SK-N-SH (cell line): ENCODE measurements around the gene RNF214. TPM values are rescaled to one million over a fixed set of nuclear protein-coding genes. Genes with fewer than 3 reads are reported as not detected.
A peak's percentile ranks its signal among the peaks of the same experiment; 100 is the strongest.
"Not testable (repeated sequence)": the region's sequence is repeated elsewhere in the genome, so short reads cannot be mapped to it uniquely, and the experiment has no call there.

Experiments
- CTCF ChIA-PET: fragments of 300-600, 350-600 bp; formaldehyde crosslinking; extraction: SDS; loops from one replicate; lab custom pipeline; 2021; lab: Yijun Ruan, JAX
- POLR2A ChIA-PET: fragments of 350-600 bp; sonication (Branson Sonifier 250); formaldehyde crosslinking; extraction: SDS; loops from one replicate; lab custom pipeline; 2020; ENCODE audit warnings: antibody characterized with exemption, inconsistent platforms; lab: Yijun Ruan, JAX
- DNase-seq: peaks from one replicate; pipeline ENCODE4 v3.0.0; 2012
- H2AFZ ChIP-seq: fragments of 200-600 bp; sonication (generic); 2 replicates; pipeline ENCODE4 v1.8.1; 2016; ENCODE audit warnings: antibody characterized with exemption, mild to moderate bottlenecking, low read depth
- H3F3A ChIP-seq: fragments of 200-600 bp; sonication (generic); replicated peaks from 2 replicates; pipeline ENCODE3; 2016; ENCODE audit warnings: antibody characterized with exemption, mild to moderate bottlenecking; ENCODE audit not compliant: insufficient read depth
- H3K27ac ChIP-seq, 2 experiments: fragments of 200-500 bp in 1 of 2; fragments of 200-600 bp in 1 of 2; sonication (Bioruptor generic) in 1 of 2; sonication (generic), shearing (Covaris generic) in 1 of 2; 2 replicates each; pipeline versions ENCODE4 v1.5.1 to v1.6.1; 2014 to 2016; ENCODE audit warnings: low read depth in 2 of 2, inconsistent platforms in 1 of 2, low read length in 1 of 2, mild to moderate bottlenecking in 1 of 2, mixed read lengths in 1 of 2
- H3K27me3 ChIP-seq: fragments of 200-600 bp; sonication (generic), shearing (Covaris generic); 2 replicates; pipeline ENCODE4 v1.6.1; 2016; ENCODE audit warnings: mixed run types; ENCODE audit not compliant: insufficient read depth
- H3K36me3 ChIP-seq, 2 experiments: fragments of 200-500 bp in 1 of 2; fragments of 200-600 bp in 1 of 2; sonication (Bioruptor generic) in 1 of 2; sonication (generic) in 1 of 2; replicated peaks in 1 of 2; 2 replicates each; pipeline versions ENCODE3 to v1.5.1; 2014 to 2016; ENCODE audit warnings: low read length in 1 of 2, mild to moderate bottlenecking in 1 of 2; ENCODE audit not compliant: insufficient read depth in 2 of 2, control insufficient read depth in 1 of 2
- H3K4me1 ChIP-seq, 2 experiments: fragments of 200-500 bp in 1 of 2; fragments of 200-600 bp in 1 of 2; sonication (Bioruptor generic) in 1 of 2; sonication (generic), shearing (Covaris generic) in 1 of 2; 2 replicates each; pipeline versions ENCODE4 v1.5.1 to v1.6.1; 2014 to 2016; ENCODE audit warnings: low read depth in 1 of 2, low read length in 1 of 2, mixed run types in 1 of 2; ENCODE audit not compliant: insufficient read depth in 2 of 2, control insufficient read depth in 1 of 2
- H3K4me2 ChIP-seq: fragments of 200-600 bp; sonication (generic), shearing (Covaris generic); 2 replicates; pipeline ENCODE4 v1.6.1; 2017; ENCODE audit warnings: mixed run types
- H3K4me3 ChIP-seq, 2 experiments: fragments of 200-500 bp in 1 of 2; fragments of 200-600 bp in 1 of 2; sonication (Bioruptor generic) in 1 of 2; sonication (generic), shearing (Covaris generic) in 1 of 2; 2 replicates each; pipeline versions ENCODE4 v1.5.1 to v1.8.1; 2014 to 2016; ENCODE audit warnings: low read depth in 2 of 2, inconsistent platforms in 1 of 2, low read length in 1 of 2, mild to moderate bottlenecking in 1 of 2, mixed read lengths in 1 of 2, moderate library complexity in 1 of 2
- H3K79me2 ChIP-seq: fragments of 200-600 bp; sonication (generic); 2 replicates; pipeline ENCODE4 v1.8.1; 2017; ENCODE audit warnings: mild to moderate bottlenecking; ENCODE audit not compliant: insufficient read depth
- H3K9ac ChIP-seq: fragments of 200-600 bp; sonication (generic); 2 replicates; pipeline ENCODE4 v1.6.1; 2017; ENCODE audit warnings: mixed run types
- H3K9me2 ChIP-seq: fragments of 200-600 bp; sonication (generic); 2 replicates; pipeline ENCODE4 v1.6.1; 2017; ENCODE audit warnings: mixed run types
- H3K9me3 ChIP-seq: fragments of 200-600 bp; sonication (generic); 2 replicates; pipeline ENCODE4 v1.6.1; 2017; ENCODE audit warnings: mixed run types, mild to moderate bottlenecking, moderate library complexity
- H4K20me1 ChIP-seq: fragments of 200-600 bp; sonication (generic); 2 replicates; pipeline ENCODE4 v1.6.1; 2017; ENCODE audit warnings: mild to moderate bottlenecking, mixed run types; ENCODE audit not compliant: insufficient read depth
- CHD2 ChIP-seq: fragments of 150-350 bp; IDR thresholded peaks from 2 replicates; pipeline ENCODE4 v1.6.1; 2018; ENCODE audit warnings: low read length; ENCODE audit not compliant: partially characterized antibody
- ELF1 ChIP-seq: IDR thresholded peaks from 2 replicates; pipeline ENCODE4 v1.4.0; 2012
- EP300 ChIP-seq, 2 experiments: IDR thresholded peaks; 2 replicates each; pipeline versions ENCODE4 v1.4.0 to v1.6.1; 2012; ENCODE audit warnings: borderline replicate concordance in 1 of 2, low read depth in 1 of 2, low read length in 1 of 2
- FOSL2 ChIP-seq: IDR thresholded peaks from 2 replicates; pipeline ENCODE4 v1.4.0; 2012; ENCODE audit warnings: low read depth, mild to moderate bottlenecking, moderate library complexity, borderline replicate concordance
- FOXJ3 ChIP-seq: sonication (generic); formaldehyde crosslinking; IDR thresholded peaks from 2 replicates; pipeline ENCODE4 v1.5.1; 2020; ENCODE audit warnings: mild to moderate bottlenecking, missing genetic modification reagents
- GABPA ChIP-seq: IDR thresholded peaks from 2 replicates; pipeline ENCODE4 v1.4.0; 2012; ENCODE audit warnings: low read depth, mild to moderate bottlenecking
- GATA2 ChIP-seq: sonication (generic); formaldehyde crosslinking; IDR thresholded peaks from 2 replicates; pipeline ENCODE4 v1.5.0; 2020; ENCODE audit warnings: mild to moderate bottlenecking, missing genetic modification reagents
- JUND ChIP-seq: IDR thresholded peaks from 2 replicates; pipeline ENCODE4 v1.4.0; 2012
- MAX ChIP-seq: IDR thresholded peaks from 2 replicates; pipeline ENCODE4 v1.4.0; 2012; ENCODE audit warnings: low read depth
- MEF2A ChIP-seq: IDR thresholded peaks from 2 replicates; pipeline ENCODE4 v1.4.0; 2012; ENCODE audit warnings: low read depth, borderline replicate concordance
- MXI1 ChIP-seq: IDR thresholded peaks from 2 replicates; pipeline ENCODE4 v1.6.1; 2012; ENCODE audit warnings: mild to moderate bottlenecking, low read depth, low read length, improper control_type of control experiment
- NFIC ChIP-seq: IDR thresholded peaks from 2 replicates; pipeline ENCODE4 v1.4.0; 2012; ENCODE audit warnings: borderline replicate concordance
- PBX3 ChIP-seq: IDR thresholded peaks from 2 replicates; pipeline ENCODE4; 2012
- POLR2AphosphoS5 ChIP-seq: IDR thresholded peaks from 2 replicates; pipeline ENCODE4 v1.6.1; 2012; ENCODE audit warnings: low read depth, low read length
- REST ChIP-seq: IDR thresholded peaks from 2 replicates; pipeline ENCODE4 v1.6.1; 2012; ENCODE audit warnings: mild to moderate bottlenecking, low read depth, low read length, moderate library complexity
- RFX5 ChIP-seq: IDR thresholded peaks from 2 replicates; pipeline ENCODE4 v1.6.1; 2012; ENCODE audit warnings: mild to moderate bottlenecking, improper control_type of control experiment, low read length
- SIN3A ChIP-seq: IDR thresholded peaks from 2 replicates; pipeline ENCODE4 v1.6.1; 2012; ENCODE audit warnings: low read depth, mild to moderate bottlenecking, low read length, moderate library complexity, borderline replicate concordance
- SMC3 ChIP-seq: IDR thresholded peaks from 2 replicates; pipeline ENCODE4 v1.6.1; 2012; ENCODE audit warnings: low read depth, low read length, improper control_type of control experiment
- TAF1 ChIP-seq: IDR thresholded peaks from 2 replicates; pipeline ENCODE4 v1.6.1; 2012; ENCODE audit warnings: low read depth, mild to moderate bottlenecking, low read length, moderate library complexity, borderline replicate concordance
- WGBS: methylation state at CpG from one replicate; pipeline ENCODE4 v1.1.6; 2017; ENCODE audit warnings: low lambda C conversion rate; 5-methylcytosine and 5-hydroxymethylcytosine counted together
- polyA plus RNA-seq, 3 experiments: library from polyadenylated mRNA; depleted of rRNA; stranded (reverse); fragments of >200 nt; gene quantifications; 2 replicates each; pipeline ENCODE4 v1.2.3, GENCODE V29; 2012

Gene RNF214
- polyA plus RNA-seq, 1 of the 3 experiments (the other 2 are of a cell fraction): 15.4 TPM

GRCh38 chr11:117327255-117327566 lies 94.7 kb downstream of the RNF214 start:
- WGBS: 1% methylated on average over 5 of the region's 5 CpGs
- Histone ChIP-seq H3K27ac (peak overlapping the region in 1 of 2 experiments; percentile 88; a peak in 3 of 4 replicates), H2AFZ (peak overlapping the region; percentile 85)

GRCh38 chr11:117327567-117328374 lies 95.3 kb downstream of the RNF214 start, which contains the start of gene CEP164:
TSS of gene CEP164 (plus strand) at chr11:117327854. CDS start at chr11:117338587, 10,733 bp downstream.
- H3K36me3 ChIP-seq: no peaks in the 10 kb centered on the region
- H3F3A ChIP-seq: peaks cover 15% of the 10 kb centered on the region
- H3K9me3 ChIP-seq: no peaks in the 10 kb centered on the region
- WGBS: under 1% methylated on average over 53 of the region's 64 CpGs
- ChIA-PET CTCF (interaction anchor here (1.0 to 1.5 kb wide), 5 partner anchors 47 to 490 kb away, joined by 3 to 5 read pairs (median 4); no protein-coding TSS in a partner anchor), POLR2A (interaction anchor here (0.7 to 2.5 kb wide), 10 partner anchors 9 to 96 kb away, joined by 3 to 8 read pairs (median 4); partner anchors contain the start of genes BACE1, PCSK7 and RNF214)
- TF ChIP-seq EP300 (IDR thresholded peaks at IDR 0.05; ENCODE audit: borderline replicate concordance in 1 of 2, low read depth in 1 of 2, low read length in 1 of 2) (no peak), MXI1 (peak; percentile 73), FOXJ3 (no peak; the same call in 1 of the 2 replicates), SMC3 (no peak), FOSL2 (no peak), MEF2A (no peak), MAX (peak; percentile 66; the same call in 1 of the 2 replicates), PBX3 (peak; percentile 76), GABPA (peak; percentile 84), POLR2AphosphoS5 (peak; percentile 52; the same call in 1 of the 2 replicates), TAF1 (peak; percentile 11), JUND (no peak), NFIC (no peak), CHD2 (peak; percentile 82), SIN3A (peak; percentile 47; the same call in 1 of the 2 replicates), GATA2 (CRISPR knock-in tag) (no peak), REST (0 out of 2 replicates have a peak, but pooled peaks have one; percentile 15), RFX5 (peak; percentile 94), ELF1 (peak; percentile 92)
- peaks cover 6 to 12% of the 10 kb centered on the region in 2 experiments; a peak in 2 of 4 replicates for H3K4me1 ChIP-seq
- H2AFZ ChIP-seq: peak within 1 kb of the TSS; percentile 85
- H3K4me3 ChIP-seq: peak within 1 kb of the TSS; percentile 68 to 95
- H3K4me2 ChIP-seq: peak within 1 kb of the TSS; percentile 85
- H3K27me3 ChIP-seq: no peaks in the 10 kb centered on the region
- H3K9ac ChIP-seq: peak within 1 kb of the TSS; percentile 79
- peak; percentile 94 for DNase-seq
- H3K79me2 ChIP-seq: peaks cover 44% of the 10 kb centered on the region
- no peaks in the 10 kb centered on the region for H4K20me1 ChIP-seq
- H3K27ac ChIP-seq: peak within 1 kb of the TSS; percentile 78 to 88
- no peaks in the 10 kb centered on the region for H3K9me2 ChIP-seq

More at GRCh38 chr11:117327255-117327566, 94.7 kb downstream of the RNF214 start:
- Histone ChIP-seq H3K4me1 (peaks cover 6 to 12% of the 10 kb centered on the region in 2 experiments; a peak in 2 of 4 replicates), H3K79me2 (peaks cover 38% of the 10 kb centered on the region), H3K4me3 (peak overlapping the region; percentile 68 to 95), H3K4me2 (peak overlapping the region; percentile 85), H3K9ac (peak overlapping the region; percentile 79), H3F3A (peaks cover 15% of the 10 kb centered on the region)
- H3K9me2 ChIP-seq, H4K20me1 ChIP-seq, H3K9me3 ChIP-seq, DNase-seq, H3K36me3 ChIP-seq, H3K27me3 ChIP-seq: not testable (repeated sequence)
- ChIA-PET CTCF (interaction anchor here (1.2 to 1.5 kb wide), 3 partner anchors 47 to 490 kb away, joined by 3 to 5 read pairs (median 4); no protein-coding TSS in a partner anchor), POLR2A (interaction anchor here (0.7 to 2.5 kb wide), 8 partner anchors 8 to 96 kb away, joined by 3 to 8 read pairs (median 4); partner anchors contain the start of genes BACE1 and PCSK7)
